Epithelial cell of esophagus (primary cell): ENCODE measurements around the gene TUBA4A.

Experiments
- DNase-seq: peaks from one replicate; pipeline ENCODE4 v3.0.0; 2010; ENCODE audit warnings: low read depth
- H3K4me3 ChIP-seq: 2 replicates; pipeline ENCODE4 v1.5.1; 2011; ENCODE audit warnings: mild to moderate bottlenecking, low read length, control low read depth
- TF ChIP-seq, protein P1 (sequence below): IDR thresholded peaks from 2 replicates; pipeline ENCODE4 v1.5.1; 2011; ENCODE audit warnings: low read depth, mild to moderate bottlenecking, low read length, control low read depth, inconsistent platforms; ENCODE audit not compliant: insufficient read depth; ENCODE audit errors: missing control alignments

The TUBA4A gene

GRCh38 chr2:219296631-219297391 lies 43.1 kb upstream of the TUBA4A start:
- TF ChIP-seq, protein P1, sequence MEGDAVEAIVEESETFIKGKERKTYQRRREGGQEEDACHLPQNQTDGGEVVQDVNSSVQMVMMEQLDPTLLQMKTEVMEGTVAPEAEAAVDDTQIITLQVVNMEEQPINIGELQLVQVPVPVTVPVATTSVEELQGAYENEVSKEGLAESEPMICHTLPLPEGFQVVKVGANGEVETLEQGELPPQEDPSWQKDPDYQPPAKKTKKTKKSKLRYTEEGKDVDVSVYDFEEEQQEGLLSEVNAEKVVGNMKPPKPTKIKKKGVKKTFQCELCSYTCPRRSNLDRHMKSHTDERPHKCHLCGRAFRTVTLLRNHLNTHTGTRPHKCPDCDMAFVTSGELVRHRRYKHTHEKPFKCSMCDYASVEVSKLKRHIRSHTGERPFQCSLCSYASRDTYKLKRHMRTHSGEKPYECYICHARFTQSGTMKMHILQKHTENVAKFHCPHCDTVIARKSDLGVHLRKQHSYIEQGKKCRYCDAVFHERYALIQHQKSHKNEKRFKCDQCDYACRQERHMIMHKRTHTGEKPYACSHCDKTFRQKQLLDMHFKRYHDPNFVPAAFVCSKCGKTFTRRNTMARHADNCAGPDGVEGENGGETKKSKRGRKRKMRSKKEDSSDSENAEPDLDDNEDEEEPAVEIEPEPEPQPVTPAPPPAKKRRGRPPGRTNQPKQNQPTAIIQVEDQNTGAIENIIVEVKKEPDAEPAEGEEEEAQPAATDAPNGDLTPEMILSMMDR = no peak
- no peak overlapping the region for H3K4me3 ChIP-seq
- DNase-seq = no peak

- no peak overlapping the region for H3K4me3 ChIP-seq
- no peak for DNase-seq
- TF ChIP-seq, protein P1 = no peak
These were observed 42.4 kb upstream of the TUBA4A start for GRCh38 chr2:219296142-219296541.

DNA sequence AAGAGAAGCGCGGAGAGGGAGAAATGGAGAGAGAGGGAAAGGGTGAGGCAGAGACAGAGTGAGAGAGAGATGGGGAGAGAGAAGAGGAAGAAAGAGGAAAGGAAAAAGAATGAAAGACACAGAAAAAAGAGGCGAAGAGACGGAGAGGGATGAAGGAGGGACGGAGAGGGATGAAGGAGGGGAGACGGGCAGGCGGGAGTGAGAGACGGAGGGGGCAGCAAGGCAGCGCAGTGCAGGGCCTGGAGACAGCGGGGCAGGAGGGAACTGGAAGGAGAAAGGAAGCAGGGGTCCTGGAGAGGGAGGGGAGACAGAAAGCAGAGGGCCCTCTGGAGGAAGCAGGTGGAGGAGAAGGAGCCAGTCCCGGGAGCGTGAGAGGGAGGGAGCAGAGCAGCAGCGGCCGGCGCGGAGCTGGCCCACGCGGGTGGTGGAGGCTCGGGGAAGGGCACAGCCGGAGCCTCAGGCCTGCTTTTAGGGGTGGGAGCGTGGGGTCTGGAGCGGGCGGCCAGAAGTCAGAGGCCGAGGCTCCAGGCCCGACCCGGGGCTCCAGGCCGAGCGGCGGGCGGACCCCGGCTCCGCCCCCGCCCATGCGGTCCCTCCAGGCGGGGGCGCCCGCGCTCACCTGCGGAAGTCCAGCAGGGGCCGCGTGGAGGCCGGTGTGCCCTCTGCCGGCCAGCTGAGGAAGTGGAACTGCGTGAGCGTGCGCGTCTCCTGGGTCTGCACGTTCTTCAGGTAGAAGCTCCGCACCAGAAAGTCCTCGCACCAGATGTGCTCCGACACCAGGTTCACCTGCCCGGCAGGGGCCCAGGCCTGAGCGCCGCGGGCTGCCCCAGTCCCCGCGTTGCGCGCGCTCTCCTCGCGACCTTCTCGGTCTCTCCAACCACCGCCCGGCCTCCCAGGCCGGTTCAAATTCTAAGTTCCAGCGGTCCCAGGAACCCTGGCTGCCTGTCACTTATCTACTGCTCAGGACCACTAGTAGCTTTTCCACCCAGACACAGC lies 40.9 kb upstream of the TUBA4A start:
- peak; percentile 88 for DNase-seq
- H3K4me3 ChIP-seq = peak overlapping the region; percentile 40
- TF ChIP-seq, protein P1 = peak; percentile 77

DNA sequence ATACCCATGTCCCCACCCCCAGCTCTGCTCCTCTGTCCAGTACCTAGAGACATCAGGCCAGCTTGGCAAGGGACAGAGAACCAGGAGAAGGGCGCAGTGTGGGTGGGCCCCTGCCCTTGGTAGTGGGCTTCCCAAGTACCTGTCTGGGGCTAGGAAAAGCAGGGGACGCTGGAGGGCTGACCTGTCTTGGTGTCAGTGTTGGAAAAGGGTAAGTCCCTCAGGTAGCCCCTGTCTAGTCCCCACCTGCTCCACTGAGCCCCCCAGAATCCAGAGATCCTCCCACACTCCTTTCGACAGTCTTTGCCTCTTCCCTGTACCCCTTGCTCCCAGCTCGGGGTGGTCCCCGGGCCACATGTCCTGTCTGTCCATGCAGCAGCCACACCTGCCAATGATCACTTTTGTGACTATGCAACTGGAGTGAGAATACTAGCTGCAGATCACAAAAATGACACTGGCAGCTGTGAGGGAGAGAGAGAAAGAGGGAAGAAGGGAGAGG lies 40.1 kb upstream of the TUBA4A start:
- no peak for DNase-seq
- no peak overlapping the region for H3K4me3 ChIP-seq
- TF ChIP-seq, protein P1 = no peak

GRCh38 chr2:219292616-219293015 lies 38.9 kb upstream of the TUBA4A start:
- TF ChIP-seq, protein P1 = no peak
- DNase-seq = no peak
- no peak overlapping the region for H3K4me3 ChIP-seq

DNA sequence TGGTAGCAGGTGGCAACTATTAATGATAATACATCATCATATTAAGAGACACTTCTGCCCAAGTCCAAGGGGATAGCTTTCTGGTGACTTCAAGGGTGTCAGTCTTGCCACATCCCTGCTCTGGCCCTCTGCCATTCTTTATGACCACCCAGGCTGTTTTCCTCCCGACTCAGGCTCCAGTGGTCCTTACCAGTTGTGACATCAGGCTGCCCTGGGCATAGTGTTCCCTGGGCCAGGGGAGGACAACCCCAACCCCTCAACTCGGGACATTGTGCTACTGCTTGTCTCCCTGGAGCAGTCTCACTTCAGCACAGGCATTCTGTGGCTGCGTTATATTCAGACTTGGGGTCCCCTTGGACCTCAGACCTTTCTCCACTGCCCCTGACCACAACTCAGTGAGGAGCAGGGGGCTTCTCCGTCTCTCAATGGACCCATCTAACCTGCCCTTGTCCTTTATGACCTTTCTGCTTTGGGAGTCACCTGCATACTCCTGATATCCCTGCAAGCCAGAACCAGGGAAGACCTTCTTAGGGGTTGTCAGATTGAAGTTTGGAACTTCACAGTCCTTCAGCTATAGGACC lies 38.3 kb upstream of the TUBA4A start:
- no peak overlapping the region for H3K4me3 ChIP-seq
- TF ChIP-seq, protein P1 = no peak
- DNase-seq = no peak
